ENCODE results near the gene TUFM. TPM values are rescaled to one million over a fixed set of nuclear protein-coding genes. Genes with fewer than 3 reads are reported as not detected.

TUFM gene
- total RNA-seq, 1 donor from 2014 or later, result 236 TPM

DNA sequence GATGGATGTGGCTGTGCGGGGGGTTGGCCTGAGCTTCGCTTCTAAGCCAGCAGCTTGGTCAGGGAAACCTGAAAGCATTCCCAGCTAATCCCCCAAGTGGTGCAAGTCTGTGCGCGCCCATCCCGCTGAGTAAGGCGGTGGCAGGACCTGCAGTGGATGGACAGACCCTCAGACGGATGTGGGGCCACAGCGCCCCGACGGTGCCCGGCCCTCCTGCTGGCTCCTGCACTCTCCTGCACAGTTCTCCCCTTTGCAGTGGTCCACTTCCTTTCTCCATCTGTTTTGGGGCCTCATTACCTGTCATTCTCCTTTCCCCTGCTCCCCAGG is 34.4 kb upstream of the TUFM start:
- H3K27ac ChIP-seq (replicated peaks), result no peak overlapping the region
- no peak for DNase-seq
- H3K4me3 ChIP-seq, result peak overlapping the region; percentile 89
- H3K9me3 ChIP-seq (replicated peaks), result no peaks in the 10 kb centered on the region
- TF ChIP-seq, protein P1, sequence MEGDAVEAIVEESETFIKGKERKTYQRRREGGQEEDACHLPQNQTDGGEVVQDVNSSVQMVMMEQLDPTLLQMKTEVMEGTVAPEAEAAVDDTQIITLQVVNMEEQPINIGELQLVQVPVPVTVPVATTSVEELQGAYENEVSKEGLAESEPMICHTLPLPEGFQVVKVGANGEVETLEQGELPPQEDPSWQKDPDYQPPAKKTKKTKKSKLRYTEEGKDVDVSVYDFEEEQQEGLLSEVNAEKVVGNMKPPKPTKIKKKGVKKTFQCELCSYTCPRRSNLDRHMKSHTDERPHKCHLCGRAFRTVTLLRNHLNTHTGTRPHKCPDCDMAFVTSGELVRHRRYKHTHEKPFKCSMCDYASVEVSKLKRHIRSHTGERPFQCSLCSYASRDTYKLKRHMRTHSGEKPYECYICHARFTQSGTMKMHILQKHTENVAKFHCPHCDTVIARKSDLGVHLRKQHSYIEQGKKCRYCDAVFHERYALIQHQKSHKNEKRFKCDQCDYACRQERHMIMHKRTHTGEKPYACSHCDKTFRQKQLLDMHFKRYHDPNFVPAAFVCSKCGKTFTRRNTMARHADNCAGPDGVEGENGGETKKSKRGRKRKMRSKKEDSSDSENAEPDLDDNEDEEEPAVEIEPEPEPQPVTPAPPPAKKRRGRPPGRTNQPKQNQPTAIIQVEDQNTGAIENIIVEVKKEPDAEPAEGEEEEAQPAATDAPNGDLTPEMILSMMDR (IDR thresholded peaks at IDR 0.05; ENCODE audit: borderline replicate concordance), result no peak
- H3K36me3 ChIP-seq, result no peaks in the 10 kb centered on the region
- intact Hi-C loops (cut with micrococcal nuclease), result no loop called here
- H3K27me3 ChIP-seq (ENCODE audit: low read depth), result peaks cover 29% of the 10 kb centered on the region
- H3K4me1 ChIP-seq, result peaks cover 15% of the 10 kb centered on the region

DNA sequence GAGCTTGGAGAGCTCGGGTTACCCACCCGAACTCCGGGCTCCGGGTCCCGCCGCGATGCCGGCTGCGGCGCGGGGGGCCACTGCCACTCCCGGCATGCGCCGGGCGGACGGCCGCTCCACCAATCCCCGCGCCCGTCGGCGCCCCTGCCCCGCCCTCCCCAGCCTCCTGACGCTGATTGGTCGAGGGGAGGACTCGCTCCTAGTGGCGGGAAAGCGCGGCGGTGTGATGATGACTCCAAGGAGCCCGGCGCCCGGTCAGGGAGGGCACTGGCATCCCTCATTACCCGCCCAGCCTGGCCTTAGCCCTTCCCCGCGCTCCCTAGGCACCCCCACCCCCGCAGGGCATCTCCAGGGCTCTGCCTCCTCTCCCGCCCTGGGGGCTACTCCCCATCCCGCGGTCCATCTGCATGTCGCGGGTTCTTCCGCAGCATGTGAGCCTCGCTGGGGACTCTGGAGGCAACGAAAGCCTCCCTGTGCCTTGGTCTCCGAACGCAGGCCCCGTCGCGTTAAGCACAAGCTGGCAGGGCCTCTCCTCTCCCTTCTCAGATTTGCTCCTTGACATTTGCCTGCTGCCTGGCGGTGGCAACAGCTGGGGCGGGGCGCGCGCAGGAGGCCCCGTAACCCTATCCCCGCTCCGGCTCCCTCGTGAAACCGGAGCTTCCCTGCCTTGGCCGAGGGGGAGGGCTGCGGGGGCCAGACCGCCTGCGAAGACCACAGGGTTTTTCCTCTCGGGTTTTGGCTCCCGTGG is 33.9 kb upstream of the TUFM start:
- intact Hi-C loops (cut with micrococcal nuclease), result no loop called here
- DNase-seq, result peak; percentile 88
- Histone ChIP-seq H3K27me3 (ENCODE audit: low read depth) (peaks cover 29% of the 10 kb centered on the region), H3K4me3 (peak overlapping the region; percentile 89), H3K36me3 (no peaks in the 10 kb centered on the region), H3K4me1 (peaks cover 15% of the 10 kb centered on the region), H3K27ac (replicated peaks) (peak overlapping the region; percentile 51), H3K9me3 (replicated peaks) (no peaks in the 10 kb centered on the region)
- TF ChIP-seq, protein P1 (IDR thresholded peaks at IDR 0.05; ENCODE audit: borderline replicate concordance), result peak; percentile 50

DNA sequence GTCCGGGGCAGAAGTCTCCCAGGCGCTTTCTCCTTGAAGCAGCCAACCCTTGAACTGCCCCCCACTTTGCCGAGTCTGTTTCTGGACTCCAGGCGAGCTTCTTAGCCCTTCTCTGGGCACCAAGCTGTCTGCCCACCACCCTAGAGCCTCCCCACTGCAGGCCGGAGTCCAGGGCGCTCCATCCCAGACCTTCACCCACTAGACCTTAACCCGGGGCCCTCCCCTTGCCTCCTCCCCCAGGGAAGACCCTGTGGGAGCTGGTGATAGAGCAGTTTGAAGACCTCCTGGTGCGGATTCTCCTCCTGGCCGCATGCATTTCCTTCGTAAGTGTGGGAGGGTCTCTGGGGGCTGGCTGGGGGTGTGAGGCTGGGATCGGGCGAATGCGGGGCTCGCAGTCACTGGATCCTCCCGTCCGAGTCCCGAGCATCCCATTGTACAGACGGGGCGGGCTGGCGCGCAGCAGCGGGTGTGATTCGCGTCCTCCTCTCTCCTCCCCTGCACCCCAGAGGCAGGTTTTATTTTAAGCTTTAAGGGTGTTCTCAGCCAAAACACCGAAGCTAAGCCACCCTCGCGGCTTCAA is 33.2 kb upstream of the TUFM start:
- peak overlapping the region; percentile 51 for H3K27ac ChIP-seq (replicated peaks)
- H3K27me3 ChIP-seq (ENCODE audit: low read depth), result peaks cover 29% of the 10 kb centered on the region
- no peak for DNase-seq
- peaks cover 4% of the 10 kb centered on the region for H3K36me3 ChIP-seq
- TF ChIP-seq, protein P1 (IDR thresholded peaks at IDR 0.05; ENCODE audit: borderline replicate concordance), result no peak
- intact Hi-C loops (cut with micrococcal nuclease), result no loop called here
- H3K4me3 ChIP-seq, result peak overlapping the region; percentile 89
- H3K9me3 ChIP-seq (replicated peaks), result no peaks in the 10 kb centered on the region
- H3K4me1 ChIP-seq, result peaks cover 15% of the 10 kb centered on the region

- TF ChIP-seq, protein P1 (IDR thresholded peaks at IDR 0.05; ENCODE audit: borderline replicate concordance), result no peak
- intact Hi-C loops (cut with micrococcal nuclease), result no loop called here
- H3K9me3 ChIP-seq (replicated peaks), result no peaks in the 10 kb centered on the region
- H3K36me3 ChIP-seq, result peaks cover 15% of the 10 kb centered on the region
- no peak within 1 kb of the TSS for H3K27ac ChIP-seq (replicated peaks)
- peaks cover 27% of the 10 kb centered on the region for H3K27me3 ChIP-seq (ENCODE audit: low read depth)
- DNase-seq, result no peak
- H3K4me1 ChIP-seq, result peaks cover 15% of the 10 kb centered on the region
- peak within 1 kb of the TSS; percentile 89 for H3K4me3 ChIP-seq
These were observed 32.2 kb upstream of the TUFM start, which contains the start of gene ATP2A1 for GRCh38 chr16:28878083-28878926. Gene ATP2A1, plus strand, starts transcription at chr16:28878488. Its CDS starts 184 bp downstream, at chr16:28878672.

GRCh38 chr16:28877655-28878000 is 31.5 kb upstream of the TUFM start:
- peaks cover 21% of the 10 kb centered on the region for H3K36me3 ChIP-seq
- H3K4me3 ChIP-seq, result no peak overlapping the region
- peaks cover 20% of the 10 kb centered on the region for H3K27me3 ChIP-seq (ENCODE audit: low read depth)
- no peak overlapping the region for H3K27ac ChIP-seq (replicated peaks)
- no peaks in the 10 kb centered on the region for H3K9me3 ChIP-seq (replicated peaks)
- H3K4me1 ChIP-seq, result peaks cover 15% of the 10 kb centered on the region
- intact Hi-C loops (cut with micrococcal nuclease), result no loop called here
- DNase-seq, result no peak
- TF ChIP-seq, protein P1 (IDR thresholded peaks at IDR 0.05; ENCODE audit: borderline replicate concordance), result no peak

Data from left ventricle myocardium inferior (tissue), 1 donor.